Neuronal stem cell (in vitro differentiated cells): Measurements from ENCODE around the gene NUP214.
"Not testable (repeated sequence)": the region's sequence is repeated elsewhere in the genome, so short reads cannot be mapped to it uniquely, and the experiment has no call there.

Source experiments
- DNase-seq: peaks from one replicate; pipeline ENCODE4 v3.0.0-alpha.2; 2013; ENCODE audit warnings: low spot score
- H2AFZ ChIP-seq: one replicate; pipeline ENCODE4 v1.6.1; 2013; ENCODE audit warnings: mild to moderate bottlenecking, low read length, inconsistent platforms
- H2AK5ac ChIP-seq: 2 replicates; pipeline ENCODE4 v1.6.1; 2013; ENCODE audit warnings: low read depth, mild to moderate bottlenecking, inconsistent platforms, low read length, moderate library complexity, mixed read lengths
- H2BK120ac ChIP-seq: 2 replicates; pipeline ENCODE4 v1.6.1; 2013; ENCODE audit warnings: low read depth, mild to moderate bottlenecking, inconsistent platforms, low read length, moderate library complexity, mixed read lengths
- H2BK12ac ChIP-seq: one replicate; pipeline ENCODE4 v1.6.1; 2013; ENCODE audit warnings: low read length, inconsistent platforms
- H2BK15ac ChIP-seq: 2 replicates; pipeline ENCODE4 v1.6.1; 2013; ENCODE audit warnings: mild to moderate bottlenecking, low read length, inconsistent platforms, mixed read lengths
- H2BK5ac ChIP-seq: one replicate; pipeline ENCODE4 v1.6.1; 2013; ENCODE audit warnings: inconsistent platforms, mild to moderate bottlenecking, low read length, moderate library complexity
- H3K14ac ChIP-seq: one replicate; pipeline ENCODE4 v1.6.1; 2013; ENCODE audit warnings: low read length, inconsistent platforms
- H3K18ac ChIP-seq: 2 replicates; pipeline ENCODE4 v1.6.1; 2013; ENCODE audit warnings: low read length, inconsistent platforms
- H3K23ac ChIP-seq: 2 replicates; pipeline ENCODE4 v1.6.1; 2013; ENCODE audit warnings: low read depth, mild to moderate bottlenecking, mixed read lengths, low read length, inconsistent platforms; ENCODE audit not compliant: poor library complexity
- H3K27ac ChIP-seq: replicated peaks from 3 replicates; pipeline ENCODE4 v1.5.1; 2013; ENCODE audit warnings: low read length, inconsistent platforms
- H3K27me3 ChIP-seq, 3 experiments: 2 replicates each; pipeline ENCODE4 v1.6.1; 2013; ENCODE audit warnings: low read length in 3 of 3, mild to moderate bottlenecking in 2 of 3, inconsistent platforms in 1 of 3, low read depth in 1 of 3, mixed read lengths in 1 of 3, moderate library complexity in 1 of 3; ENCODE audit not compliant: control insufficient read depth in 3 of 3, insufficient read depth in 3 of 3
- H3K36me3 ChIP-seq, 2 donors: replicated peaks in 1 of 2; 2 replicates each; pipeline ENCODE4 v1.6.1; 2013; ENCODE audit warnings: low read length in 2 of 2; ENCODE audit not compliant: control insufficient read depth in 2 of 2, insufficient read depth in 2 of 2
- H3K4ac ChIP-seq: 2 replicates; pipeline ENCODE4 v1.6.1; 2013; ENCODE audit warnings: inconsistent platforms, mild to moderate bottlenecking, low read length, moderate library complexity
- H3K4me1 ChIP-seq, 2 donors: 1 replicate in 1 of 2; 2 replicates in 1 of 2; pipeline ENCODE4 v1.6.1; 2013; ENCODE audit warnings: low read length in 2 of 2, low read depth in 1 of 2; ENCODE audit not compliant: control insufficient read depth in 2 of 2, insufficient read depth in 1 of 2
- H3K4me2 ChIP-seq: one replicate; pipeline ENCODE4 v1.6.1; 2013; ENCODE audit warnings: mild to moderate bottlenecking, low read length, inconsistent platforms; ENCODE audit not compliant: insufficient read depth, poor library complexity, severe bottlenecking
- H3K4me3 ChIP-seq, 2 donors: 2 replicates each; pipeline ENCODE4 v1.5.1; 2013; ENCODE audit warnings: low read length in 2 of 2, mild to moderate bottlenecking in 2 of 2, inconsistent platforms in 1 of 2, moderate library complexity in 1 of 2
- H3K79me1 ChIP-seq: one replicate; pipeline ENCODE4 v1.6.1; 2013; ENCODE audit warnings: low read depth, mild to moderate bottlenecking, inconsistent platforms, low read length, moderate library complexity
- H3K9ac ChIP-seq: one replicate; pipeline ENCODE4 v1.6.1; 2013; ENCODE audit warnings: mild to moderate bottlenecking, low read depth, low read length, inconsistent platforms; ENCODE audit not compliant: poor library complexity
- H3K9me3 ChIP-seq, 2 donors: replicated peaks in 1 of 2; 2 replicates each; pipeline versions ENCODE3 to v1.6.1; 2013; ENCODE audit warnings: low read length in 2 of 2, mild to moderate bottlenecking in 2 of 2, inconsistent platforms in 1 of 2, low read depth in 1 of 2, mixed read lengths in 1 of 2, moderate library complexity in 1 of 2; ENCODE audit not compliant: control insufficient read depth in 2 of 2, insufficient read depth in 1 of 2
- H4K8ac ChIP-seq: one replicate; pipeline ENCODE4 v1.6.1; 2013; ENCODE audit warnings: low read depth, mild to moderate bottlenecking, inconsistent platforms, low read length, moderate library complexity
- H4K91ac ChIP-seq: one replicate; pipeline ENCODE4 v1.6.1; 2013; ENCODE audit warnings: low read length, low read depth, mild to moderate bottlenecking, inconsistent platforms; ENCODE audit not compliant: poor library complexity
- WGBS, 2 donors: extraction: QIAGEN DNeasy Blood & Tissue Kit; methylation state at CpG; one replicate each; pipeline ENCODE4 v1.1.7; 2013; ENCODE audit warnings: missing lambda C conversion rate in 2 of 2, mixed read lengths in 1 of 2; ENCODE audit not compliant: insufficient read length in 2 of 2, insufficient replicate concordance in 1 of 2; ENCODE audit errors: extremely low coverage in 2 of 2; 5-methylcytosine and 5-hydroxymethylcytosine counted together

Gene NUP214

GRCh38 chr9:131114084-131114535 lies 11.3 kb upstream of the NUP214 start:
- Histone ChIP-seq H3K9me3 (no peaks in the 10 kb centered on the region), H4K91ac (no peak overlapping the region), H3K79me1 (peaks cover 3% of the 10 kb centered on the region), H2BK15ac (no peak overlapping the region), H2BK12ac (no peak overlapping the region), H3K18ac (no peak overlapping the region), H3K27ac (no peak overlapping the region), H3K14ac (no peak overlapping the region), H3K4ac (no peak overlapping the region), H2BK5ac (peak overlapping the region; percentile 56), H2BK120ac (no peak overlapping the region), H2AFZ (no peak overlapping the region), H2AK5ac (peak overlapping the region; percentile 66), H3K9ac (peak overlapping the region; percentile 50), H3K4me3 (no peak overlapping the region), H4K8ac (no peak overlapping the region), H3K4me1 (peaks cover 16 to 18% of the 10 kb centered on the region in 2 donors), H3K4me2 (no peak overlapping the region), H3K27me3 (no peaks in the 10 kb centered on the region), H3K23ac (peak overlapping the region; percentile 93), H3K36me3 (peaks cover 24 to 54% of the 10 kb centered on the region in 2 donors)
- DNase-seq = no peak
- WGBS, 2 donors = no CpG with 5 or more reads among the region's 8 CpGs

- not testable (repeated sequence) for H3K9ac ChIP-seq, H2BK120ac ChIP-seq, H3K79me1 ChIP-seq, H3K27me3 ChIP-seq, H3K27ac ChIP-seq, H4K91ac ChIP-seq, H2AFZ ChIP-seq, H2BK12ac ChIP-seq, H2BK5ac ChIP-seq, H4K8ac ChIP-seq, H2BK15ac ChIP-seq, H3K4me3 ChIP-seq, H3K4ac ChIP-seq, DNase-seq, H3K9me3 ChIP-seq, H3K4me2 ChIP-seq, H3K18ac ChIP-seq, H3K23ac ChIP-seq, H2AK5ac ChIP-seq, H3K14ac ChIP-seq
- no CpG with 5 or more reads among the region's 6 CpGs for WGBS, 2 donors
- Histone ChIP-seq H3K36me3 (peaks cover 34 to 63% of the 10 kb centered on the region in 2 donors), H3K4me1 (peaks cover 15 to 18% of the 10 kb centered on the region in 2 donors)
Measured at GRCh38 chr9:131115360-131115742, 10.0 kb upstream of the NUP214 start.

- no peak overlapping the region for H3K4ac ChIP-seq
- no peak overlapping the region for H3K9ac ChIP-seq
- peak overlapping the region; percentile 59 for H2BK5ac ChIP-seq
- no peak overlapping the region for H2BK120ac ChIP-seq
- no peak overlapping the region for H3K4me3 ChIP-seq
- H3K14ac ChIP-seq = no peak overlapping the region
- DNase-seq = no peak
- H3K23ac ChIP-seq = peak overlapping the region; percentile 86
- no peaks in the 10 kb centered on the region for H3K9me3 ChIP-seq
- no peak overlapping the region for H2AK5ac ChIP-seq
- H4K91ac ChIP-seq = no peak overlapping the region
- no peaks in the 10 kb centered on the region for H3K27me3 ChIP-seq
- no peak overlapping the region for H4K8ac ChIP-seq
- WGBS, 2 donors = no CpG with 5 or more reads among the region's 22 CpGs
- H3K27ac ChIP-seq = no peak overlapping the region
- H2BK12ac ChIP-seq = no peak overlapping the region
- no peak overlapping the region for H2BK15ac ChIP-seq
- peaks cover 3% of the 10 kb centered on the region for H3K79me1 ChIP-seq
- H2AFZ ChIP-seq = no peak overlapping the region
- H3K18ac ChIP-seq = no peak overlapping the region
- peaks cover 44 to 74% of the 10 kb centered on the region in 2 donors for H3K36me3 ChIP-seq
- peaks cover 10 to 12% of the 10 kb centered on the region in 2 donors for H3K4me1 ChIP-seq
- no peak overlapping the region for H3K4me2 ChIP-seq
Measured at GRCh38 chr9:131116281-131117120, 8.9 kb upstream of the NUP214 start.

GRCh38 chr9:131117121-131117761 lies 8.1 kb upstream of the NUP214 start:
- no peak overlapping the region for H3K18ac ChIP-seq
- peaks cover 6 to 7% of the 10 kb centered on the region in 2 donors for H3K4me1 ChIP-seq
- H3K4ac ChIP-seq = no peak overlapping the region
- peak overlapping the region; percentile 55 for H3K9ac ChIP-seq
- no CpG with 5 or more reads among the region's 13 CpGs for WGBS, 2 donors
- no peak overlapping the region for H3K14ac ChIP-seq
- no peak overlapping the region for H4K8ac ChIP-seq
- no peaks in the 10 kb centered on the region for H3K27me3 ChIP-seq
- no peak for DNase-seq
- H3K9me3 ChIP-seq = no peaks in the 10 kb centered on the region
- peaks cover 50 to 77% of the 10 kb centered on the region in 2 donors for H3K36me3 ChIP-seq
- H2BK12ac ChIP-seq = no peak overlapping the region
- peaks cover 3% of the 10 kb centered on the region for H3K79me1 ChIP-seq
- no peak overlapping the region for H3K27ac ChIP-seq
- H2BK5ac ChIP-seq = peak overlapping the region; percentile 59
- no peak overlapping the region for H3K4me2 ChIP-seq
- H2BK120ac ChIP-seq = no peak overlapping the region
- H2BK15ac ChIP-seq = no peak overlapping the region
- no peak overlapping the region for H2AK5ac ChIP-seq
- H4K91ac ChIP-seq = no peak overlapping the region
- no peak overlapping the region for H2AFZ ChIP-seq
- H3K23ac ChIP-seq = peak overlapping the region; percentile 86
- no peak overlapping the region for H3K4me3 ChIP-seq
